Liver (tissue), 9 donors: Measurements from ENCODE around the gene TFF1. TPM values are rescaled to one million over a fixed set of nuclear protein-coding genes. Genes with fewer than 3 reads are reported as not detected.

Experiments
- DNase-seq: peaks from one replicate; pipeline ENCODE4 v3.0.0-alpha.2; 2017; ENCODE audit warnings: low spot score
- H3K27ac ChIP-seq, 2 donors: one replicate each; pipeline ENCODE4 v1.7.0; 2013; ENCODE audit warnings: inconsistent platforms in 2 of 2, low read length in 2 of 2, control low read depth in 1 of 2, low read depth in 1 of 2, mild to moderate bottlenecking in 1 of 2
- H3K27me3 ChIP-seq, 4 donors: one replicate each; pipeline versions ENCODE4 v1.6.1 to v1.7.0; 2013; ENCODE audit warnings: low read length in 3 of 4, inconsistent platforms in 1 of 4, mild to moderate bottlenecking in 1 of 4, moderate library complexity in 1 of 4; ENCODE audit not compliant: control insufficient read depth in 4 of 4, insufficient read depth in 4 of 4
- H3K36me3 ChIP-seq, 4 donors: one replicate each; pipeline versions ENCODE4 v1.6.1 to v1.7.0; 2013; ENCODE audit warnings: low read length in 3 of 4, mild to moderate bottlenecking in 3 of 4, low read depth in 1 of 4, moderate library complexity in 1 of 4; ENCODE audit not compliant: control insufficient read depth in 4 of 4, insufficient read depth in 3 of 4
- H3K4me1 ChIP-seq, 4 donors: one replicate each; pipeline versions ENCODE4 v1.6.1 to v1.7.0; 2013; ENCODE audit warnings: low read length in 3 of 4, mild to moderate bottlenecking in 3 of 4, moderate library complexity in 1 of 4; ENCODE audit not compliant: control insufficient read depth in 4 of 4, insufficient read depth in 4 of 4
- H3K4me3 ChIP-seq, 3 donors: one replicate each; pipeline versions ENCODE4 v1.6.1 to v1.7.0; 2013; ENCODE audit warnings: low read length in 3 of 3, control low read depth in 1 of 3, low read depth in 1 of 3, mild to moderate bottlenecking in 1 of 3
- H3K9ac ChIP-seq, 2 donors: one replicate each; pipeline ENCODE4 v1.7.0; 2013; ENCODE audit warnings: low read length in 2 of 2, mild to moderate bottlenecking in 2 of 2, moderate library complexity in 2 of 2, control low read depth in 1 of 2, low read depth in 1 of 2
- H3K9me3 ChIP-seq, 4 donors: one replicate each; pipeline versions ENCODE4 v1.6.1 to v1.7.0; 2013; ENCODE audit warnings: low read length in 3 of 4; ENCODE audit not compliant: control insufficient read depth in 4 of 4
- EGR1 ChIP-seq, 2 donors: IDR thresholded peaks; 2 replicates each; pipeline ENCODE4 v1.6.1; 2016 to 2018; ENCODE audit warnings: antibody characterized with exemption in 2 of 2, low read depth in 2 of 2
- FOXA1 ChIP-seq: IDR thresholded peaks from 2 replicates; pipeline ENCODE4 v1.6.1; 2016; ENCODE audit warnings: antibody characterized with exemption
- FOXA2 ChIP-seq: IDR thresholded peaks from 2 replicates; pipeline ENCODE4 v1.6.1; 2016; ENCODE audit warnings: antibody characterized with exemption
- GABPA ChIP-seq, 2 donors: IDR thresholded peaks in 1 of 2; conservative IDR thresholded peaks in 1 of 2; 2 replicates each; pipeline ENCODE4 v1.6.1; 2016; ENCODE audit warnings: antibody characterized with exemption in 2 of 2, mild to moderate bottlenecking in 1 of 2, moderate library complexity in 1 of 2
- HNF4A ChIP-seq, 2 donors: conservative IDR thresholded peaks; 2 replicates each; pipeline ENCODE4 v1.6.1; 2016; ENCODE audit warnings: antibody characterized with exemption in 2 of 2, mild to moderate bottlenecking in 2 of 2
- HNF4G ChIP-seq: IDR thresholded peaks from 2 replicates; pipeline ENCODE4 v1.6.1; 2016; ENCODE audit warnings: antibody characterized with exemption
- JUND ChIP-seq, 2 donors: IDR thresholded peaks; 2 replicates each; pipeline ENCODE4 v1.6.1; 2016; ENCODE audit warnings: antibody characterized with exemption in 2 of 2
- NR2F2 ChIP-seq: IDR thresholded peaks from 2 replicates; pipeline ENCODE4 v1.6.1; 2016; ENCODE audit warnings: antibody characterized with exemption
- RAD21 ChIP-seq, 2 donors: IDR thresholded peaks; 2 replicates each; pipeline ENCODE4 v1.6.1; 2016; ENCODE audit warnings: antibody characterized with exemption in 2 of 2, mild to moderate bottlenecking in 2 of 2
- RXRA ChIP-seq, 2 donors: IDR thresholded peaks; 2 replicates each; pipeline ENCODE4 v1.6.1; 2017 to 2018; ENCODE audit warnings: antibody characterized with exemption in 2 of 2, mild to moderate bottlenecking in 1 of 2
- SP1 ChIP-seq: IDR thresholded peaks from 2 replicates; pipeline ENCODE4 v1.6.1; 2018; ENCODE audit warnings: antibody characterized with exemption, mild to moderate bottlenecking
- TAF1 ChIP-seq: conservative IDR thresholded peaks from 2 replicates; pipeline ENCODE4 v1.6.1; 2016; ENCODE audit warnings: antibody characterized with exemption, mild to moderate bottlenecking
- YY1 ChIP-seq: IDR thresholded peaks from 2 replicates; pipeline ENCODE4 v1.6.1; 2016; ENCODE audit warnings: antibody characterized with exemption, mild to moderate bottlenecking
- WGBS: extraction: QIAGEN DNeasy Blood & Tissue Kit; methylation state at CpG from one replicate; pipeline ENCODE4 v1.1.7; 2013; 5-methylcytosine and 5-hydroxymethylcytosine counted together
- polyA plus RNA-seq, 2 donors: library from polyadenylated mRNA; stranded (reverse) in 1 of 2; unstranded in 1 of 2; fragments of 200-250 nt in 1 of 2; fragments of >200 nt in 1 of 2; fragmentation: Nextera tagmentation in 1 of 2; extraction: Ambion mirVana in 1 of 2; gene quantifications; one replicate each; pipeline versions ENCODE4 v1.2.1 to v1.2.3, GENCODE V29; 2013 to 2015
- total RNA-seq, 2 donors: library from RNA; depleted of rRNA; stranded (reverse); fragments of >200 nt; gene quantifications; one replicate each; pipeline ENCODE4 v1.2.3, GENCODE V29; 2014
- TF ChIP-seq, protein P1 (sequence below): IDR thresholded peaks from 2 replicates; pipeline ENCODE4 v1.6.1; 2016; ENCODE audit warnings: antibody characterized with exemption
- TF ChIP-seq, protein P2 (sequence below): IDR thresholded peaks from 2 replicates; pipeline ENCODE4 v1.6.1; 2016; ENCODE audit warnings: antibody characterized with exemption, mild to moderate bottlenecking
- TF ChIP-seq, protein P3 (sequence below): IDR thresholded peaks from 2 replicates; pipeline ENCODE4 v1.6.1; 2016; ENCODE audit warnings: antibody characterized with exemption
- TF ChIP-seq, protein P4 (sequence below): fragments of 150-350 bp; IDR thresholded peaks from 2 replicates; pipeline ENCODE4 v1.5.1; 2017; ENCODE audit warnings: improper control_type of control experiment, low read depth, low read length; ENCODE audit not compliant: missing input control
- TF ChIP-seq, protein P5 (sequence below): IDR thresholded peaks from 2 replicates; pipeline ENCODE4 v1.6.1; 2016; ENCODE audit warnings: antibody characterized with exemption
- donor health status: healthy.
- donor health status: healthy.
- donor health status: healthy.
- donor health status: healthy.
- donor health status: healthy.

The TFF1 gene
- total and polyA plus RNA-seq, 4 donors = not detected

DNA sequence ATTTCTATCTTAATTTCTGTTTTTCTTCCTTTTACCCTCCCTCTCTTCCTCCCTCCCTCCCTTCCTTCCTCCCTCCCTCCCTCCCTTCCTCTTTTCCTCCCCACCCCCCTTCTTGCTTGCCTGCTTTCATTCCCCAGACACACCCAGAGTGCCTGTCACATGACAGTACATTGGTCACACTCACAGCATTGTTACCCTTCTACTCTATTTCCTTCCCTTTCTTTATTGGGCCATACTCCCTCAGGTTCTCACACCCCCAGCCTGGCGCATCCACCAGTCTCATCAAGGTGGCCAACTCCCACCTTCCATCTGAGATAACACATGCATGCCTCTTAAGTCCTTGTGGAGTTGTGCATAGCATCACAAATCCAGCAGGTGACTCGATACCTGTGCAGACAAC is 18.7 kb upstream of the TFF1 start:
- WGBS = 91% methylated on average over 2 of the region's 2 CpGs
- peaks cover 0 to 12% (median 10%) of the 10 kb centered on the region in 4 donors for H3K4me1 ChIP-seq
- no peaks in the 10 kb centered on the region for H3K27me3 ChIP-seq
- H3K4me3 ChIP-seq = no peak overlapping the region
- DNase-seq = no peak
- no peaks in the 10 kb centered on the region for H3K36me3 ChIP-seq
- H3K27ac ChIP-seq = no peak overlapping the region
- H3K9ac ChIP-seq = no peak overlapping the region
- TF ChIP-seq YY1 (no peak), SP1 (no peak), RAD21 (IDR thresholded peaks at IDR 0.05) (no peak), NR2F2 (no peak), HNF4A (conservative IDR thresholded peaks at IDR 0.05) (no peak), EGR1 (IDR thresholded peaks at IDR 0.05; ENCODE audit: low read depth in 2 of 2) (no peak), FOXA2 (no peak), FOXA1 (no peak), JUND (IDR thresholded peaks at IDR 0.05) (no peak), RXRA (IDR thresholded peaks at IDR 0.05) (no peak), HNF4G (no peak), TAF1 (no peak), GABPA (IDR thresholded peaks at IDR 0.05 in 1 of 2, conservative IDR thresholded peaks at IDR 0.05 in 1 of 2) (no peak)
- TF ChIP-seq, protein P1, sequence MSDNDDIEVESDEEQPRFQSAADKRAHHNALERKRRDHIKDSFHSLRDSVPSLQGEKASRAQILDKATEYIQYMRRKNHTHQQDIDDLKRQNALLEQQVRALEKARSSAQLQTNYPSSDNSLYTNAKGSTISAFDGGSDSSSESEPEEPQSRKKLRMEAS = no peak
- TF ChIP-seq, protein P2, sequence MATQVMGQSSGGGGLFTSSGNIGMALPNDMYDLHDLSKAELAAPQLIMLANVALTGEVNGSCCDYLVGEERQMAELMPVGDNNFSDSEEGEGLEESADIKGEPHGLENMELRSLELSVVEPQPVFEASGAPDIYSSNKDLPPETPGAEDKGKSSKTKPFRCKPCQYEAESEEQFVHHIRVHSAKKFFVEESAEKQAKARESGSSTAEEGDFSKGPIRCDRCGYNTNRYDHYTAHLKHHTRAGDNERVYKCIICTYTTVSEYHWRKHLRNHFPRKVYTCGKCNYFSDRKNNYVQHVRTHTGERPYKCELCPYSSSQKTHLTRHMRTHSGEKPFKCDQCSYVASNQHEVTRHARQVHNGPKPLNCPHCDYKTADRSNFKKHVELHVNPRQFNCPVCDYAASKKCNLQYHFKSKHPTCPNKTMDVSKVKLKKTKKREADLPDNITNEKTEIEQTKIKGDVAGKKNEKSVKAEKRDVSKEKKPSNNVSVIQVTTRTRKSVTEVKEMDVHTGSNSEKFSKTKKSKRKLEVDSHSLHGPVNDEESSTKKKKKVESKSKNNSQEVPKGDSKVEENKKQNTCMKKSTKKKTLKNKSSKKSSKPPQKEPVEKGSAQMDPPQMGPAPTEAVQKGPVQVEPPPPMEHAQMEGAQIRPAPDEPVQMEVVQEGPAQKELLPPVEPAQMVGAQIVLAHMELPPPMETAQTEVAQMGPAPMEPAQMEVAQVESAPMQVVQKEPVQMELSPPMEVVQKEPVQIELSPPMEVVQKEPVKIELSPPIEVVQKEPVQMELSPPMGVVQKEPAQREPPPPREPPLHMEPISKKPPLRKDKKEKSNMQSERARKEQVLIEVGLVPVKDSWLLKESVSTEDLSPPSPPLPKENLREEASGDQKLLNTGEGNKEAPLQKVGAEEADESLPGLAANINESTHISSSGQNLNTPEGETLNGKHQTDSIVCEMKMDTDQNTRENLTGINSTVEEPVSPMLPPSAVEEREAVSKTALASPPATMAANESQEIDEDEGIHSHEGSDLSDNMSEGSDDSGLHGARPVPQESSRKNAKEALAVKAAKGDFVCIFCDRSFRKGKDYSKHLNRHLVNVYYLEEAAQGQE = no peak
- TF ChIP-seq, protein P3, sequence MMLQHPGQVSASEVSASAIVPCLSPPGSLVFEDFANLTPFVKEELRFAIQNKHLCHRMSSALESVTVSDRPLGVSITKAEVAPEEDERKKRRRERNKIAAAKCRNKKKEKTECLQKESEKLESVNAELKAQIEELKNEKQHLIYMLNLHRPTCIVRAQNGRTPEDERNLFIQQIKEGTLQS = no peak
- TF ChIP-seq, protein P4, sequence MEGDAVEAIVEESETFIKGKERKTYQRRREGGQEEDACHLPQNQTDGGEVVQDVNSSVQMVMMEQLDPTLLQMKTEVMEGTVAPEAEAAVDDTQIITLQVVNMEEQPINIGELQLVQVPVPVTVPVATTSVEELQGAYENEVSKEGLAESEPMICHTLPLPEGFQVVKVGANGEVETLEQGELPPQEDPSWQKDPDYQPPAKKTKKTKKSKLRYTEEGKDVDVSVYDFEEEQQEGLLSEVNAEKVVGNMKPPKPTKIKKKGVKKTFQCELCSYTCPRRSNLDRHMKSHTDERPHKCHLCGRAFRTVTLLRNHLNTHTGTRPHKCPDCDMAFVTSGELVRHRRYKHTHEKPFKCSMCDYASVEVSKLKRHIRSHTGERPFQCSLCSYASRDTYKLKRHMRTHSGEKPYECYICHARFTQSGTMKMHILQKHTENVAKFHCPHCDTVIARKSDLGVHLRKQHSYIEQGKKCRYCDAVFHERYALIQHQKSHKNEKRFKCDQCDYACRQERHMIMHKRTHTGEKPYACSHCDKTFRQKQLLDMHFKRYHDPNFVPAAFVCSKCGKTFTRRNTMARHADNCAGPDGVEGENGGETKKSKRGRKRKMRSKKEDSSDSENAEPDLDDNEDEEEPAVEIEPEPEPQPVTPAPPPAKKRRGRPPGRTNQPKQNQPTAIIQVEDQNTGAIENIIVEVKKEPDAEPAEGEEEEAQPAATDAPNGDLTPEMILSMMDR = no peak
- TF ChIP-seq, protein P5, sequence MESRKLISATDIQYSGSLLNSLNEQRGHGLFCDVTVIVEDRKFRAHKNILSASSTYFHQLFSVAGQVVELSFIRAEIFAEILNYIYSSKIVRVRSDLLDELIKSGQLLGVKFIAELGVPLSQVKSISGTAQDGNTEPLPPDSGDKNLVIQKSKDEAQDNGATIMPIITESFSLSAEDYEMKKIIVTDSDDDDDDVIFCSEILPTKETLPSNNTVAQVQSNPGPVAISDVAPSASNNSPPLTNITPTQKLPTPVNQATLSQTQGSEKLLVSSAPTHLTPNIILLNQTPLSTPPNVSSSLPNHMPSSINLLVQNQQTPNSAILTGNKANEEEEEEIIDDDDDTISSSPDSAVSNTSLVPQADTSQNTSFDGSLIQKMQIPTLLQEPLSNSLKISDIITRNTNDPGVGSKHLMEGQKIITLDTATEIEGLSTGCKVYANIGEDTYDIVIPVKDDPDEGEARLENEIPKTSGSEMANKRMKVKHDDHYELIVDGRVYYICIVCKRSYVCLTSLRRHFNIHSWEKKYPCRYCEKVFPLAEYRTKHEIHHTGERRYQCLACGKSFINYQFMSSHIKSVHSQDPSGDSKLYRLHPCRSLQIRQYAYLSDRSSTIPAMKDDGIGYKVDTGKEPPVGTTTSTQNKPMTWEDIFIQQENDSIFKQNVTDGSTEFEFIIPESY = no peak
- H3K9me3 ChIP-seq = peaks cover 0 to 5% (median 0%) of the 10 kb centered on the region in 4 donors
